HFFc6 (cell line): ENCODE measurements around the gene RTN4IP1. TPM values are rescaled to one million over a fixed set of nuclear protein-coding genes. Genes with fewer than 3 reads are reported as not detected.

ENCODE experiments used
- DNase-seq: peaks from one replicate; pipeline ENCODE4 v3.0.0-alpha.2; 2018
- H3K27ac Mint-ChIP-seq: 2 replicates; pipeline ENCODE4 v1.8.0; 2020; ENCODE audit warnings: mild to moderate bottlenecking, mixed read lengths
- H3K27me3 Mint-ChIP-seq: 2 replicates; pipeline ENCODE4 v1.8.0; 2021; ENCODE audit warnings: mild to moderate bottlenecking, moderate library complexity, mixed read lengths; ENCODE audit not compliant: insufficient read depth
- H3K36me3 Mint-ChIP-seq: 2 replicates; pipeline ENCODE4 v1.8.0; 2021; ENCODE audit warnings: low read depth, mixed read lengths
- H3K4me1 Mint-ChIP-seq: 2 replicates; pipeline ENCODE4 v1.8.0; 2020; ENCODE audit warnings: low read depth, mixed read lengths
- H3K4me3 Mint-ChIP-seq: 2 replicates; pipeline ENCODE4 v1.8.0; 2020; ENCODE audit warnings: mild to moderate bottlenecking, moderate library complexity, mixed read lengths
- H3K9me3 Mint-ChIP-seq: 2 replicates; pipeline ENCODE4 v1.8.0; 2020; ENCODE audit warnings: mild to moderate bottlenecking, mixed read lengths
- CTCF ChIP-seq: fragments of 200-600 bp; sonication (generic); IDR thresholded peaks from 2 replicates; pipeline ENCODE4 v1.5.0; 2021; ENCODE audit warnings: antibody characterized with exemption, mild to moderate bottlenecking
- total RNA-seq, 6 experiments: library from RNA; stranded (reverse); fragmentation: NEBNext Ultra II Directional; extraction: Animal tissue kit (Norgen Biotek cat#: 25700); gene quantifications; 2 replicates in 1 of 6; 3 replicates in 5 of 6; pipeline ENCODE4 v1.2.3, GENCODE V29; 2021

RTN4IP1 gene
- total RNA-seq, 6 experiments from 2014 or later: 5.7 to 8.9 (median 8.0) TPM

- H3K4me1 Mint-ChIP-seq: peaks cover 37% of the 10 kb centered on the region
- H3K36me3 Mint-ChIP-seq: peaks cover 24% of the 10 kb centered on the region
- TF ChIP-seq CTCF: no peak
- peak; percentile 79 for DNase-seq
- H3K27me3 Mint-ChIP-seq: no peaks in the 10 kb centered on the region
- no peaks in the 10 kb centered on the region for H3K9me3 Mint-ChIP-seq
- peak overlapping the region; percentile 57; the same call in 1 of the 2 replicates for H3K4me3 Mint-ChIP-seq
- H3K27ac Mint-ChIP-seq: peak overlapping the region; percentile 95
These were observed 82.4 kb downstream of the RTN4IP1 start for GRCh38 chr6:106546691-106547414.

- H3K4me1 Mint-ChIP-seq: peaks cover 37% of the 10 kb centered on the region
- H3K36me3 Mint-ChIP-seq: peaks cover 18% of the 10 kb centered on the region
- DNase-seq: peak; percentile 23
- H3K27me3 Mint-ChIP-seq: no peaks in the 10 kb centered on the region
- TF ChIP-seq CTCF: no peak
- H3K9me3 Mint-ChIP-seq: no peaks in the 10 kb centered on the region
- peak overlapping the region; percentile 95 for H3K27ac Mint-ChIP-seq
- peak overlapping the region; percentile 57; the same call in 1 of the 2 replicates for H3K4me3 Mint-ChIP-seq
These were observed 83.0 kb downstream of the RTN4IP1 start for GRCh38 chr6:106546261-106546690.

GRCh38 chr6:106540907-106541306, 88.4 kb downstream of the RTN4IP1 start:
- no peak for TF ChIP-seq CTCF
- no peak for DNase-seq
- Mint-ChIP-seq H3K4me1 (peaks cover 46% of the 10 kb centered on the region), H3K27me3 (no peaks in the 10 kb centered on the region), H3K9me3 (no peaks in the 10 kb centered on the region), H3K4me3 (no peak overlapping the region), H3K27ac (no peak overlapping the region), H3K36me3 (peaks cover 25% of the 10 kb centered on the region)

GRCh38 chr6:106540432-106540831, 88.9 kb downstream of the RTN4IP1 start:
- no peak for DNase-seq
- Mint-ChIP-seq H3K36me3 (peaks cover 25% of the 10 kb centered on the region), H3K9me3 (no peaks in the 10 kb centered on the region), H3K27ac (peak overlapping the region; percentile 28; the same call in 1 of the 2 replicates), H3K4me3 (no peak overlapping the region), H3K4me1 (peaks cover 43% of the 10 kb centered on the region), H3K27me3 (no peaks in the 10 kb centered on the region)
- TF ChIP-seq CTCF: no peak

GRCh38 chr6:106539936-106540335, 89.4 kb downstream of the RTN4IP1 start:
- Mint-ChIP-seq H3K4me3 (no peak overlapping the region), H3K27me3 (no peaks in the 10 kb centered on the region), H3K27ac (no peak overlapping the region), H3K36me3 (peaks cover 22% of the 10 kb centered on the region), H3K4me1 (peaks cover 43% of the 10 kb centered on the region), H3K9me3 (no peaks in the 10 kb centered on the region)
- no peak for DNase-seq
- no peak for TF ChIP-seq CTCF
